A375 (cell line): ENCODE data around the gene TMEM45A. TPM values are rescaled to one million over a fixed set of nuclear protein-coding genes. Genes with fewer than 3 reads are reported as not detected.

Source experiments
- total RNA-seq: library from RNA; depleted of rRNA; stranded (reverse); fragments of >200 nt; shearing (Covaris generic); gene quantifications from 2 replicates; pipeline ENCODE4 v1.2.3, GENCODE V29; 2014; rRNA removed

TMEM45A gene
- total RNA-seq = 0.82 and 1.4 TPM in 2 replicates

DNA sequence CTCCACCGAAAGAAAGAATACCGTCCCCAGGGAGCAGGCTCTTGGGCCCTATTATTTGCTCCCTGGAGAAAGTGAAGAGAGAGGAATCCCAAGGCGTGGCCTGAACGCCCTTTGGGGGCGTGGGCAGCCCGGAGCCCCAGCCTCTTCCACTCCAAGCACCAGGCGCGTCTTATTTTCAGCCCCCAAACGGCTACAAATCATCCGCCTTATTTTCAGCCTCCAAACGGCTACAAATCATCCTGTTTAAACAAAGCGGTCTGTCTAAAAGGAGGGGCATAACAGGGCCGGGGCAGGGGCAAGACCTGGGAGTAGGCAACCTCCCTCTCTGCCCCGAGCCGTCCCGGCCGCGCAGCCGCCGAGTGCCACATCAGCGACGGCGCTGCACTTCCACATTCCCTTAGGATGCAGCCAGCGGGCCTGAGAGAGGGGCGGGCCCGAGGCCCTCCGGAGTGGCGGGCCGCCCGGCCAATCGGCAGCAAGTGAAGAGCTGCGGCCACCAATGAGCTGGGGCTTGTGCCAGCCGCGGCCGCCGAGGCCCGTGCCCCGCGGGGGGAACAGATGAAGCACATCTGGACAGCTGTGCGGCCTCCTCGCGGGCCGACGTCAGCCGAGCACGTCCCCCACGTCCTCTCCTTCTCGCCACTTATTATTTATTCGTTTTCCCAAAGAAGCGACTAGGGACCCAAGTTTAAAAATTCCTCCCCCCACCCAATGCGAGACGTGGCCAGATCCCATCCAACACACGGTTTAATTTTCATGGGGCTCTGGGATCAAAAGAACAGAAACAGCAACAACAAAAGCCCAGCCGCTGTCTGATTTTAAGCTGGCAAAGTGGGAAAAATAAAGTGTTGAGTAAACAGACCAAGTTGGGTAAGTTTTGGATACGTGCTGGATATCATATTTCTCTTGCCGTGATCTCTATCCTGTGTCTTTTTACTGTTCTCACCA is at the start of gene TMEM45A:
Gene TMEM45A (plus strand): TSS at position 561 of the 948 bp plus-strand sequence. CDS start 62,593 bp downstream, outside the sequence.

GRCh38 chr3:100609305-100609704 is 116.9 kb downstream of the TMEM45A start, which contains the start of gene ADGRG7:
ADGRG7 (plus strand) TSS chr3:100609601; CDS start chr3:100609857, 256 bp downstream.

Other genes starting within 250 kb of the TMEM45A start
- 16.5 and 23.6 TPM in 2 replicates for gene TBC1D23, start 231.6 kb upstream of the TMEM45A start, total RNA-seq
- 33.3 and 39.3 TPM in 2 replicates for gene NIT2, start 157.9 kb upstream of the TMEM45A start, total RNA-seq
- 67.7 and 72.8 TPM in 2 replicates for gene TOMM70, start 91.5 kb upstream of the TMEM45A start, total RNA-seq
- gene LNP1, start 91.1 kb upstream of the TMEM45A start, total RNA-seq = 2.9 and 3.8 TPM in 2 replicates
- not detected in 2 replicates for gene ADGRG7, start 117.0 kb downstream of the TMEM45A start, total RNA-seq
- 55.6 and 63.8 TPM in 2 replicates for gene TFG, start 216.9 kb downstream of the TMEM45A start, total RNA-seq